ENCODE data around the gene USP44. TPM values are rescaled to one million over a fixed set of nuclear protein-coding genes. Genes with fewer than 3 reads are reported as not detected.

Gene USP44
- total and polyA plus RNA-seq, 2 experiments from 2014 or later, result 235 to 248 TPM

- Mint-ChIP-seq H3K9me3 (no peaks in the 10 kb centered on the region), H3K4me1 (peaks cover 6% of the 10 kb centered on the region; the same call in 1 of the 3 replicates), H3K27me3 (ENCODE audit: insufficient read depth, low read depth, poor library complexity) (peaks cover 2% of the 10 kb centered on the region), H3K27ac (peak overlapping the region; percentile 72), H3K4me3 (no peak overlapping the region), H3K36me3 (ENCODE audit: low read depth) (peaks cover 68% of the 10 kb centered on the region)
- TF ChIP-seq EZH2phosphoT487 (IDR thresholded peaks at IDR 0.05; ENCODE audit: unreplicated experiment) (no peak), NANOG (IDR thresholded peaks at IDR 0.05; ENCODE audit: borderline replicate concordance) (no peak)
- H3K27me3 ChIP-seq (ENCODE audit: insufficient read depth), result no peaks in the 10 kb centered on the region
- no peak overlapping the region for H3K4me2 ChIP-seq
- DNase-seq (ENCODE audit: low spot score), result peak; percentile 14
- H3K79me2 ChIP-seq (replicated peaks; ENCODE audit: insufficient read depth), result peaks cover 46% of the 10 kb centered on the region
- H3K4me1 ChIP-seq (ENCODE audit: insufficient read depth), result no peaks in the 10 kb centered on the region
- H3K27ac ChIP-seq (ENCODE audit: low read depth), result peak overlapping the region; percentile 42; the same call in 1 of the 2 replicates
- H3K4me3 ChIP-seq, result no peak overlapping the region
- no peak for ATAC-seq
- no peaks in the 10 kb centered on the region for H3F3A ChIP-seq (replicated peaks; ENCODE audit: low read depth)
- no peak overlapping the region for H2AFZ ChIP-seq
- H3K9me2 ChIP-seq (ENCODE audit: insufficient read depth), result no peaks in the 10 kb centered on the region
- peaks cover 31% of the 10 kb centered on the region for H4K20me1 ChIP-seq (replicated peaks; ENCODE audit: insufficient read depth)
- peaks cover 22% of the 10 kb centered on the region; the same call in 1 of the 2 replicates for H3K36me3 ChIP-seq (ENCODE audit: insufficient read depth)
Observed at GRCh38 chr12:95505039-95505438, 46.2 kb downstream of the USP44 start.

- Histone ChIP-seq H3K27me3 (ENCODE audit: insufficient read depth) (no peaks in the 10 kb centered on the region), H3K4me2 (no peak overlapping the region), H3K4me3 (no peak overlapping the region), H3F3A (replicated peaks; ENCODE audit: low read depth) (no peaks in the 10 kb centered on the region), H3K79me2 (replicated peaks; ENCODE audit: insufficient read depth) (peaks cover 50% of the 10 kb centered on the region), H2AFZ (no peak overlapping the region), H3K36me3 (ENCODE audit: insufficient read depth) (peaks cover 22% of the 10 kb centered on the region; the same call in 1 of the 2 replicates), H3K27ac (ENCODE audit: low read depth) (peak overlapping the region; percentile 42; the same call in 1 of the 2 replicates), H4K20me1 (replicated peaks; ENCODE audit: insufficient read depth) (peaks cover 27% of the 10 kb centered on the region), H3K4me1 (ENCODE audit: insufficient read depth) (no peaks in the 10 kb centered on the region), H3K9me2 (ENCODE audit: insufficient read depth) (no peaks in the 10 kb centered on the region)
- TF ChIP-seq ZNF114 (CRISPR knock-in tag; IDR thresholded peaks at IDR 0.05) (no peak), NANOG (IDR thresholded peaks at IDR 0.05; ENCODE audit: borderline replicate concordance) (no peak), CTCF (conservative IDR thresholded peaks at IDR 0.05; ENCODE audit: low read depth in 2 of 2) (no peak), CREB1 (CRISPR knock-in tag; IDR thresholded peaks at IDR 0.05; ENCODE audit: low read depth) (no peak), REST (IDR thresholded peaks at IDR 0.05; ENCODE audit: unreplicated experiment) (no peak), JUNB (IDR thresholded peaks at IDR 0.05; ENCODE audit: unreplicated experiment) (no peak), STAT1 (IDR thresholded peaks at IDR 0.05; ENCODE audit: unreplicated experiment) (no peak)
- H3K27ac Mint-ChIP-seq, result no peak overlapping the region
- H3K27me3 Mint-ChIP-seq (ENCODE audit: insufficient read depth, low read depth, poor library complexity), result peaks cover 2% of the 10 kb centered on the region
- H3K9me3 Mint-ChIP-seq, result no peaks in the 10 kb centered on the region
- peaks cover 72% of the 10 kb centered on the region for H3K36me3 Mint-ChIP-seq (ENCODE audit: low read depth)
- DNase-seq (ENCODE audit: low spot score), result no peak
- H3K4me3 Mint-ChIP-seq, result no peak overlapping the region
- no peak for ATAC-seq
- peaks cover 6% of the 10 kb centered on the region; the same call in 1 of the 3 replicates for H3K4me1 Mint-ChIP-seq
Observed at GRCh38 chr12:95504140-95504539, 47.1 kb downstream of the USP44 start.

Measured in GM23338 (cell line).